Neural crest cell (in vitro differentiated cells): ENCODE data around the gene AQP10. TPM values are rescaled to one million over a fixed set of nuclear protein-coding genes. Genes with fewer than 3 reads are reported as not detected.

ENCODE experiments used
- DNase-seq: peaks from one replicate; pipeline ENCODE4 v3.0.0; 2021; ENCODE audit warnings: low read depth, mixed read lengths, low spot score
- H3K27ac Mint-ChIP-seq: one replicate; pipeline ENCODE4 v1.8.0; 2021; ENCODE audit warnings: mild to moderate bottlenecking, mixed read lengths; ENCODE audit not compliant: unreplicated experiment
- H3K27me3 Mint-ChIP-seq: 2 replicates; pipeline ENCODE4 v1.8.0; 2021; ENCODE audit warnings: low read depth, mild to moderate bottlenecking, mixed read lengths
- H3K36me3 Mint-ChIP-seq: 2 replicates; pipeline ENCODE4 v1.8.0; 2021; ENCODE audit warnings: low read depth, mild to moderate bottlenecking, mixed read lengths
- H3K4me1 Mint-ChIP-seq: 2 replicates; pipeline ENCODE4 v1.8.0; 2021; ENCODE audit warnings: mixed read lengths
- H3K4me3 Mint-ChIP-seq: one replicate; pipeline ENCODE4 v1.8.0; 2021; ENCODE audit warnings: mild to moderate bottlenecking, mixed read lengths
- H3K9me3 Mint-ChIP-seq: 2 replicates; pipeline ENCODE4 v1.8.0; 2021; ENCODE audit warnings: mixed read lengths
- total RNA-seq: library from RNA; stranded (reverse); gene quantifications from 2 replicates; pipeline ENCODE4 v1.2.1, GENCODE V29; 2021
- TF ChIP-seq, protein P1 (sequence below): fragments of 200-600 bp; sonication (generic); conservative IDR thresholded peaks from 2 replicates; pipeline ENCODE4 v1.5.0; 2021; ENCODE audit warnings: antibody characterized with exemption, mild to moderate bottlenecking

The AQP10 gene
- total RNA-seq, 1 donor from 2014 or later = not detected

DNA sequence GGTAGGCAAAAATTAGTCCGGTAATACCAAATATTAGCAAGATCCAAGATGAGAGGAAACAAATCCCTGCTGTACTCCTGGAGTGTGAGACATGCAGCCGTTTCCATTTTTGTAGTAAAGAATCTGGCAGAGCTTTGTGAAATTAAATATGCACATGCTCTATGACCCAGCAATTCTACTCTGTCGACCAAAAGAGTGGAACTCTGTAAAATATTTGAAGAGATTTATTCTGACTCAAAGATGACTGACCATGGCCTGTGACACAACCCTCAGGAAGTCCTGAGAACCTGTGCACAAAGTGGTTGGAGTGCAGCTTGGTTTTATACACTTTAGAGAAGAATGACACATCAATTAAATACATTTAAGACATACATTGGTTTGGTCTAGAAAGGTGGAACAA, 32.2 kb upstream of the AQP10 start:
- no peak for DNase-seq
- TF ChIP-seq, protein P1, sequence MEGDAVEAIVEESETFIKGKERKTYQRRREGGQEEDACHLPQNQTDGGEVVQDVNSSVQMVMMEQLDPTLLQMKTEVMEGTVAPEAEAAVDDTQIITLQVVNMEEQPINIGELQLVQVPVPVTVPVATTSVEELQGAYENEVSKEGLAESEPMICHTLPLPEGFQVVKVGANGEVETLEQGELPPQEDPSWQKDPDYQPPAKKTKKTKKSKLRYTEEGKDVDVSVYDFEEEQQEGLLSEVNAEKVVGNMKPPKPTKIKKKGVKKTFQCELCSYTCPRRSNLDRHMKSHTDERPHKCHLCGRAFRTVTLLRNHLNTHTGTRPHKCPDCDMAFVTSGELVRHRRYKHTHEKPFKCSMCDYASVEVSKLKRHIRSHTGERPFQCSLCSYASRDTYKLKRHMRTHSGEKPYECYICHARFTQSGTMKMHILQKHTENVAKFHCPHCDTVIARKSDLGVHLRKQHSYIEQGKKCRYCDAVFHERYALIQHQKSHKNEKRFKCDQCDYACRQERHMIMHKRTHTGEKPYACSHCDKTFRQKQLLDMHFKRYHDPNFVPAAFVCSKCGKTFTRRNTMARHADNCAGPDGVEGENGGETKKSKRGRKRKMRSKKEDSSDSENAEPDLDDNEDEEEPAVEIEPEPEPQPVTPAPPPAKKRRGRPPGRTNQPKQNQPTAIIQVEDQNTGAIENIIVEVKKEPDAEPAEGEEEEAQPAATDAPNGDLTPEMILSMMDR = no peak
- Mint-ChIP-seq H3K27ac (no peak overlapping the region), H3K9me3 (no peaks in the 10 kb centered on the region), H3K4me1 (peaks cover 10% of the 10 kb centered on the region), H3K36me3 (peaks cover 3% of the 10 kb centered on the region), H3K4me3 (no peak overlapping the region), H3K27me3 (no peaks in the 10 kb centered on the region)

DNA sequence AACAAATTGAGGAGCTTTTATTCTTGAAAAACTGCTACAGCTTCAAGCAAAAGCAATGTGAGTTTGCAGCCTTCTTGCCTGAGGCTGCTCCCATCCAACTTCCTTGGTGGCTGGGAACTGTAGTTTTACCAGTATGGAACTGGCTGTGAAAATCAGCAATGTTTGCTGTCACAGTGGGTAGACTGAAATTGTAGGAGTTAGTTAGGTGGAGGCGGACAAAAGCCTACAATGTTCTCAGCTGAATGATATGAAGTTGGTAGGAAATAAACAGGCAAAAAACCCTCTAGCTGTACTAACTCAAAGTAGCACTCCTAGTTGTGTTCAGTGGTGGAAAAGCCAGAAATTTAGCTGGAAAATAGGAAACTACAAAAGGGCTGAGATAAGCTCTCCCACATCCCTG, 30.0 kb upstream of the AQP10 start:
- H3K36me3 Mint-ChIP-seq = peaks cover 10% of the 10 kb centered on the region
- peak overlapping the region; percentile 13 for H3K27ac Mint-ChIP-seq
- no peak overlapping the region for H3K4me3 Mint-ChIP-seq
- no peaks in the 10 kb centered on the region for H3K27me3 Mint-ChIP-seq
- peaks cover 10% of the 10 kb centered on the region for H3K4me1 Mint-ChIP-seq
- peaks cover 4% of the 10 kb centered on the region for H3K9me3 Mint-ChIP-seq
- TF ChIP-seq, protein P1 = no peak
- no peak for DNase-seq

- H3K27ac Mint-ChIP-seq = no peak overlapping the region
- no peak for DNase-seq
- peaks cover 4% of the 10 kb centered on the region for H3K9me3 Mint-ChIP-seq
- peaks cover 10% of the 10 kb centered on the region for H3K4me1 Mint-ChIP-seq
- no peaks in the 10 kb centered on the region for H3K27me3 Mint-ChIP-seq
- TF ChIP-seq, protein P1 = no peak
- peaks cover 10% of the 10 kb centered on the region for H3K36me3 Mint-ChIP-seq
- H3K4me3 Mint-ChIP-seq = no peak overlapping the region
Measured at GRCh38 chr1:154295408-154296235, 25.3 kb upstream of the AQP10 start.

- DNase-seq = no peak
- Mint-ChIP-seq H3K4me1 (no peaks in the 10 kb centered on the region), H3K4me3 (no peak overlapping the region), H3K27ac (no peak overlapping the region), H3K9me3 (peaks cover 3% of the 10 kb centered on the region), H3K36me3 (no peaks in the 10 kb centered on the region), H3K27me3 (peaks cover 2% of the 10 kb centered on the region)
- TF ChIP-seq, protein P1 = no peak
Measured at GRCh38 chr1:154301582-154301981, 19.3 kb upstream of the AQP10 start.

DNA sequence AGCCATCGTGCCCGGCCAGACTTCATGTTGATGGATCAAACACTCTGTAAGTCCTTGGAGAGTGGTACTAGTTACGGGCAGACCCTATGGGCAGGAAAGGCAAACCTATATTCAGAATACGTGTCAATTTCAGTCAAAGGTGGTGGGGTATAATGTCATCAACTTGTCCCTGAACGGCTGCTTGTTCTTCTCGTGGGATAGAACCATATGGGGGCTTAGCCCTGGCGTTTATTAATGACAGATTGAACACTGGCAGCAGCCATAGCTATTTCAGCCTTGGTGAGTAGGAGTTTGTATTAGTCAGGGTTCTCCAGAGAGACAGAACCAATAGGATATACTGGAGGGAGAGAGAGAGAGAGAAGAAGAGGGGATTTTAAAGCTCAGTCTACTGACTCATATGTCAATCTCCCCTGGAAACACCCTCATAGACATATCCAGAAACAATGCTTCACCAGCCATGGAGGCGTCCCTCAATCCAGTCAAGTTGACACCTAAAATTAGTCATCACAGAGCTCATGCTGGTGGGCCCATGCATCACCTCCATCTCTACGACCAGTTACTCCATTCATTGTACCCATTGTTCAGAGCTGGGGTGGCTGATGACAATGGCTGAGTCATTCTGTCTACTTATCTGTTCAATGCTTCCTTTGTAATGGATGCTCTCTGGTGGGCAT, 16.1 kb upstream of the AQP10 start:
- Mint-ChIP-seq H3K4me1 (no peaks in the 10 kb centered on the region), H3K27ac (no peak overlapping the region), H3K36me3 (no peaks in the 10 kb centered on the region), H3K4me3 (no peak overlapping the region), H3K9me3 (peaks cover 3% of the 10 kb centered on the region), H3K27me3 (peaks cover 2% of the 10 kb centered on the region)
- no peak for DNase-seq
- TF ChIP-seq, protein P1 = no peak
